ENCODE measurements around the gene IL36B.

The IL36B gene

GRCh38 chr2:113050921-113051895, 1.5 kb downstream of the IL36B start:
- DNase-seq: no peak

GRCh38 chr2:113046465-113046864, 6.2 kb downstream of the IL36B start:
- DNase-seq: no peak

- no peak for DNase-seq
Observed at GRCh38 chr2:113041871-113042270, 10.8 kb downstream of the IL36B start.

GRCh38 chr2:113039719-113040118, 12.9 kb downstream of the IL36B start:
- no peak for DNase-seq

GRCh38 chr2:113039158-113039557, 13.5 kb downstream of the IL36B start:
- no peak for DNase-seq

GRCh38 chr2:113038291-113038690, 14.4 kb downstream of the IL36B start:
- DNase-seq: no peak

- no peak for DNase-seq
Observed at GRCh38 chr2:113036763-113037162, 15.9 kb downstream of the IL36B start.

GRCh38 chr2:113034016-113034415, 18.7 kb downstream of the IL36B start:
- no peak for DNase-seq

- no peak for DNase-seq
Observed at GRCh38 chr2:113032737-113033136, 19.9 kb downstream of the IL36B start.

- no peak for DNase-seq
Observed at GRCh38 chr2:113028112-113028511, 24.6 kb downstream of the IL36B start.

- DNase-seq: no peak
Observed at GRCh38 chr2:113027691-113028090, 25.0 kb downstream of the IL36B start.

- no peak for DNase-seq
Observed at GRCh38 chr2:113025737-113026136, 26.9 kb downstream of the IL36B start.

- DNase-seq: no peak
Observed at GRCh38 chr2:113024764-113025163, 27.9 kb downstream of the IL36B start.

- no peak for DNase-seq
Observed at GRCh38 chr2:113021312-113021711, 31.4 kb downstream of the IL36B start.

GRCh38 chr2:113018509-113018908, 34.2 kb downstream of the IL36B start:
- no peak for DNase-seq

- no peak for DNase-seq
Observed at GRCh38 chr2:113015655-113016054, 37.0 kb downstream of the IL36B start.

- DNase-seq: no peak
Observed at GRCh38 chr2:113015042-113015441, 37.6 kb downstream of the IL36B start.

- no peak for DNase-seq
Observed at GRCh38 chr2:113014067-113014466, 38.6 kb downstream of the IL36B start.

- no peak for DNase-seq
Observed at GRCh38 chr2:113013336-113013661, 39.4 kb downstream of the IL36B start.

- DNase-seq: no peak
Observed at GRCh38 chr2:113012436-113013335, 40.0 kb downstream of the IL36B start.

GRCh38 chr2:113011108-113011507, 41.6 kb downstream of the IL36B start:
- DNase-seq: no peak

GRCh38 chr2:113010088-113010487, 42.6 kb downstream of the IL36B start:
- DNase-seq: no peak

GRCh38 chr2:113009622-113010021, 43.0 kb downstream of the IL36B start:
- no peak for DNase-seq

- no peak for DNase-seq
Observed at GRCh38 chr2:113007250-113007649, 45.4 kb downstream of the IL36B start.
